ENCODE data around the gene TAL1.
A peak's percentile ranks its signal among the peaks of the same experiment; 100 is the strongest.

GRCh38 chr1:47229031-47229885, 2.8 kb downstream of the TAL1 start:
- TF ChIP-seq CTCF (IDR thresholded peaks at IDR 0.05; ENCODE audit: extremely low read depth in 1 of 2, insufficient read depth in 1 of 2, low read depth in 1 of 2, low read length in 2 of 2) (no peak), POLR2A (IDR thresholded peaks at IDR 0.05; ENCODE audit: low read depth, low read length) (peak; percentile 23), MAX (IDR thresholded peaks at IDR 0.05; ENCODE audit: insufficient read depth, insufficient read length) (no peak), EZH2 (IDR thresholded peaks at IDR 0.05; ENCODE audit: borderline replicate concordance, low read depth, low read length, severe bottlenecking) (no peak), FOS (IDR thresholded peaks at IDR 0.05; ENCODE audit: borderline replicate concordance, insufficient read depth, low read length) (no peak)
